AG04449 (cell line): ENCODE data around the gene CENPX.
A peak's percentile ranks its signal among the peaks of the same experiment; 100 is the strongest.

Experiments
- CTCF ChIA-PET: fragments of 350-600 bp; formaldehyde crosslinking; extraction: SDS; loops from one replicate; lab custom pipeline; 2021; ENCODE audit warnings: antibody characterized with exemption; lab: Yijun Ruan, JAX
- POLR2A ChIA-PET: fragments of 400-600, 350-600 bp; formaldehyde crosslinking; extraction: SDS; loops from one replicate; lab custom pipeline; 2020; ENCODE audit warnings: antibody characterized with exemption, inconsistent platforms; lab: Yijun Ruan, JAX
- DNase-seq: peaks from one replicate; pipeline ENCODE4 v3.0.0-alpha.2; 2010; ENCODE audit warnings: low read depth, low spot score
- H3K4me3 ChIP-seq: 2 replicates; pipeline ENCODE4 v1.5.1; 2011; ENCODE audit warnings: low read depth, mild to moderate bottlenecking, control low read depth, low read length
- CTCF ChIP-seq: IDR thresholded peaks from one replicate; pipeline ENCODE4 v1.5.1; 2011; ENCODE audit warnings: mild to moderate bottlenecking, moderate library complexity, low read length, control low read depth, inconsistent platforms; ENCODE audit not compliant: insufficient read depth; ENCODE audit errors: missing control alignments

CENPX gene

GRCh38 chr17:81995463-81996231 is 27.0 kb downstream of the CENPX start:
- POLR2A ChIA-PET, result no interaction called here
- CTCF ChIA-PET, result interaction anchor here (1.5 kb wide), 1 partner anchor 26 kb away, joined by 5 read pairs; the partner anchor contains the start of gene CENPX

GRCh38 chr17:81994593-81995462 is 27.9 kb downstream of the CENPX start:
- no peak overlapping the region for H3K4me3 ChIP-seq
- CTCF ChIA-PET, result interaction anchor here (0.8 to 1.1 kb wide), 2 partner anchors 14 to 35 kb away, joined by 3 read pairs; no protein-coding TSS in a partner anchor
- POLR2A ChIA-PET, result no interaction called here
- DNase-seq, result no peak
- TF ChIP-seq CTCF, result no peak

More at GRCh38 chr17:81995463-81996231, 27.0 kb downstream of the CENPX start:
- H3K4me3 ChIP-seq, result no peak overlapping the region
- TF ChIP-seq CTCF, result no peak
- DNase-seq, result no peak

- DNase-seq, result no peak
- no peak for TF ChIP-seq CTCF
- no peak overlapping the region for H3K4me3 ChIP-seq
- CTCF ChIA-PET, result interaction anchor here (0.8 to 3.1 kb wide), 3 partner anchors 13 to 34 kb away, joined by 3 to 13 read pairs (median 3); no protein-coding TSS in a partner anchor
- POLR2A ChIA-PET, result no interaction called here
Observed at GRCh38 chr17:81993729-81994592, 28.7 kb downstream of the CENPX start.

- peak overlapping the region; percentile 6 for H3K4me3 ChIP-seq
- ChIA-PET CTCF (interaction anchor here (1.2 to 3.1 kb wide), 2 partner anchors 14 to 33 kb away, joined by 3 to 13 read pairs; no protein-coding TSS in a partner anchor), POLR2A (interaction anchor here (1.3 kb wide), 1 partner anchor 69 kb away, joined by 3 read pairs; no protein-coding TSS in a partner anchor)
- no peak for DNase-seq
- no peak for TF ChIP-seq CTCF
Observed at GRCh38 chr17:81992306-81993102, 30.2 kb downstream of the CENPX start.

GRCh38 chr17:81991684-81992305 is 30.9 kb downstream of the CENPX start:
- ChIA-PET CTCF (interaction anchor here (0.6 to 3.1 kb wide), 4 partner anchors 9 to 32 kb away, joined by 3 to 13 read pairs (median 8); no protein-coding TSS in a partner anchor), POLR2A (interaction anchor here (1.3 kb wide), 1 partner anchor 68 kb away, joined by 3 read pairs; no protein-coding TSS in a partner anchor)
- peak overlapping the region; percentile 6 for H3K4me3 ChIP-seq
- DNase-seq, result no peak
- no peak for TF ChIP-seq CTCF
